Brain microvascular endothelial cell (primary cell): ENCODE measurements around the gene RPS10.
"Not testable (repeated sequence)": the region's sequence is repeated elsewhere in the genome, so short reads cannot be mapped to it uniquely, and the experiment has no call there.

Experiments used
- DNase-seq: peaks from one replicate; pipeline ENCODE4 v3.0.0-alpha.2; 2020
- H3K27ac ChIP-seq: fragments of 250-450 bp; sonication (Bioruptor Pico); 2 replicates; pipeline ENCODE4 v1.5.1; 2020; ENCODE audit warnings: mild to moderate bottlenecking, moderate library complexity
- H3K27me3 ChIP-seq: fragments of 250-450 bp; sonication (Bioruptor Pico); replicated peaks from 2 replicates; pipeline ENCODE4 v1.5.1; 2020; ENCODE audit warnings: mild to moderate bottlenecking
- H3K36me3 ChIP-seq: fragments of 250-450 bp; sonication (Bioruptor Pico); replicated peaks from 2 replicates; pipeline ENCODE4 v1.5.1; 2020; ENCODE audit warnings: mild to moderate bottlenecking
- H3K4me3 ChIP-seq: 2 replicates; pipeline ENCODE4 v1.5.1; 2011; ENCODE audit warnings: low read depth, mild to moderate bottlenecking, control low read depth, low read length, moderate library complexity
- in situ Hi-C: cut with HindIII; loops from 2 replicates; pipeline ENCODE4 v1.10.0; 2017; ENCODE audit warnings: low sequenced_read_pairs, low pct_ligation_motif_present
- TF ChIP-seq, protein P1 (sequence below): IDR thresholded peaks from 2 replicates; pipeline ENCODE4 v1.5.1; 2011; ENCODE audit warnings: low read depth, mild to moderate bottlenecking, moderate library complexity, low read length, control low read depth, inconsistent platforms; ENCODE audit errors: missing control alignments

The RPS10 gene

DNA sequence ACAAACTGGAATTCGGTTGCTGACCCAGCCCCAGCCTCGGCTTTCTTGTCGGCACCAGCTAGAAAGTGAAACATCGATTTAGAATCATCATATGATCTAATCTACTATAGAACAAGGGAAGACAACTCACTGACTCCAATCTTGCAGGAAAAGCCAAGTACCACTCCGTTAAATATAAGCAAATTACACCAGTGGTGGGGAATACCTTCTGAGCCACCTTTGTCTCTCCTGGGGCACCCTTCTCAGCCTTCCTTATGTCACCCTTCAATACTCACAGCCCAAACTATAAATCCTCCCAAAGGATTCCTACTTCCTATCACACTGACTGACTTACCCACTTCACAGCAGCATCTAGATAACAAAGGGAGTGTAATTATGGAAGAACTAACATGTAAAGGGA lies 7.5 kb downstream of the RPS10 start:
- H3K27me3 ChIP-seq, result no peaks in the 10 kb centered on the region
- H3K4me3 ChIP-seq, result no peak overlapping the region
- peaks cover 77% of the 10 kb centered on the region for H3K36me3 ChIP-seq
- in situ Hi-C loops, result no loop called here
- DNase-seq, result no peak
- TF ChIP-seq, protein P1, sequence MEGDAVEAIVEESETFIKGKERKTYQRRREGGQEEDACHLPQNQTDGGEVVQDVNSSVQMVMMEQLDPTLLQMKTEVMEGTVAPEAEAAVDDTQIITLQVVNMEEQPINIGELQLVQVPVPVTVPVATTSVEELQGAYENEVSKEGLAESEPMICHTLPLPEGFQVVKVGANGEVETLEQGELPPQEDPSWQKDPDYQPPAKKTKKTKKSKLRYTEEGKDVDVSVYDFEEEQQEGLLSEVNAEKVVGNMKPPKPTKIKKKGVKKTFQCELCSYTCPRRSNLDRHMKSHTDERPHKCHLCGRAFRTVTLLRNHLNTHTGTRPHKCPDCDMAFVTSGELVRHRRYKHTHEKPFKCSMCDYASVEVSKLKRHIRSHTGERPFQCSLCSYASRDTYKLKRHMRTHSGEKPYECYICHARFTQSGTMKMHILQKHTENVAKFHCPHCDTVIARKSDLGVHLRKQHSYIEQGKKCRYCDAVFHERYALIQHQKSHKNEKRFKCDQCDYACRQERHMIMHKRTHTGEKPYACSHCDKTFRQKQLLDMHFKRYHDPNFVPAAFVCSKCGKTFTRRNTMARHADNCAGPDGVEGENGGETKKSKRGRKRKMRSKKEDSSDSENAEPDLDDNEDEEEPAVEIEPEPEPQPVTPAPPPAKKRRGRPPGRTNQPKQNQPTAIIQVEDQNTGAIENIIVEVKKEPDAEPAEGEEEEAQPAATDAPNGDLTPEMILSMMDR, result no peak
- H3K27ac ChIP-seq, result no peak overlapping the region

DNA sequence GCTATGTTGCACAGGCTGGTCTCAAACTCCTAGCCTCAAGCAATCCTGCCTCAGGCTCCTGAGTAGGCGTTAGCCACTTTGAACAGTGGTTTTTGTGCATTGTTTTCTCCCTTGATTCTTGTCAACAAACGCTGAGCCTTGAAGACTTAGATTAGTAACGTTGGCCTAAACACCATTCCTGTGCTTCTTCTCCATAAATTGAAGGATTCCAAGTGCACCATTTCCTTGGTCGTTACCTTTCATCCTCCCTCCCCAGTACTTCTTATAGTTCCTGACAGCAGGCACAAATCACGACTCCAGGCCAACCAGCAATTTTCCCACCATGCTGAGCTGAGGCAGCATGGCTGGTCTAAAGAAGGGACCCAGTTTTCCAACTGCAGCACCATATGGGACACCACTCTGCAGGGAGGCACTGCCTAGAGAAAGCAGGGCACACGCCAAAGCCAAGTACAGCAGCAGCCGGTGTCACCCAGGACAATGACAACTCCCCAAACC lies 8.9 kb downstream of the RPS10 start:
- TF ChIP-seq, protein P1, result no peak
- in situ Hi-C loops, result no loop called here
- peaks cover 62% of the 10 kb centered on the region for H3K36me3 ChIP-seq
- no peak for DNase-seq
- H3K27me3 ChIP-seq, result no peaks in the 10 kb centered on the region
- H3K4me3 ChIP-seq, result no peak overlapping the region
- H3K27ac ChIP-seq, result no peak overlapping the region

DNA sequence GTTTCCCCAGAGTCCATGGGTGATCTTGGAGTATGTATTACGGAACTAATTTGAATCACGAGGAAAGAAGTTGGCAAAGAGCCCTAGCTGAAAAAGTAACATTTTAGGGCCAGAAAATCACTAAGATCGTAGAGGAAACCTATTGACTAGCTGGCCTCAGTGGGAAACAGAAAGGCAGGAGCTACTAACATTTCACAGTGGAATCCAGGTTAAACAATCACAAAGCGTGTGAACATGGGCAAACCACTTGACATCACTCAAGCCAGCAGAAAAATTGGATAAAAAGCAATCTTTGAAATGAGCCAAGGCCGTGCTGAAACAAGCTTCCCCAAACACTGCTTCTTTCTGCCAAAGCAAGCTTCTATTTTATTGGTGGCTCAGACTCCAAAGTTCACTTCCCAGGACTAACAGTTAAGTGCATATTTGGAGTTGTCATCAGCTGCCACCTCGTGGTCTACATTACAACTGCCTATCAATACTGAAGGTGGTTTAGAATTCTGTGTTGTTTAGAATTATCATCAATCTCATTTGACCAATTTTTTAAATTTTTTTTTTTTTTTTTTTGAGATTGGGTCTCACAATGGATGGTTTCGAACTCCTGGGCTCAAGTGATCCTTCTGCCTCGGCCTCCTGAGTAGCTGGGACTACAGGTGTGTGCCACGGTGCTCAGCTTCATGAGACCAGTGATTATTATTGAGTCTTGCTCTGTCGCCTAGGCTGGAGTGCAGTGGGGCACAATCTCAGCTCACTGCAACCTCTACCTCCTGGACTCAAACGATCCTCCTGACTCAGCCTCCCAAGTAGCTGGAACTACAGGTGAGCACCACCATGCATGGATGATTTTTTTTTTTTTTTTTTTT lies 10.6 kb downstream of the RPS10 start:
- Histone ChIP-seq H3K27ac (no peak overlapping the region), H3K4me3 (no peak overlapping the region), H3K27me3 (no peaks in the 10 kb centered on the region), H3K36me3 (peaks cover 48% of the 10 kb centered on the region)
- DNase-seq, result peak; percentile 55
- TF ChIP-seq, protein P1, result peak; percentile 66
- in situ Hi-C loops, result no loop called here

DNA sequence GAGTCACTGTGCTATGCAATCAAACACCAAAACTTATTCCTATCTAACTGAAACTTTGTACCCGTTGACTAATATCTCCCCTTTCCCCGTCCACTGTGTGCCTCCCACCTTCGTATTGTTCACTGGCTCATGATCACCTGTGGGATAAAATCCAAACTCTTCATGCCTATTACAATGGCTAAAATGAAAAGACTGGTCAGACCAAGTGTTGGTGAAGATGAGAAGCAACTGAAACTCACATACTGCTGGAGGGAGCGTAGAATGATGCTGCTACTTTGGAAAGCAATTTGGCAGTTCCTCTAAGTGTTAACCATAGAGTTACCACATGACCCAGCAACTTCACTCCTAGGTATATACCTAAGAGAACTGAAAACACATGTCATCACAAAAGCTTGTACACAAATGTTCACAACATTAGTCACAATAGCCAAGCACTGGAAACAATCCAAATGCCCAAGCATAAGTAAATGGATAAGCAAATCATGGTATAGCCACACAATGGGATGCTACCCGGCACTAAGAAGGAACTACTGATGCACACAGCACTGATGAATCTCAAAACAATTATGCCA lies 13.1 kb downstream of the RPS10 start:
- in situ Hi-C loops, result no loop called here
- no peak for DNase-seq
- Histone ChIP-seq H3K36me3 (peaks cover 23% of the 10 kb centered on the region), H3K27ac (no peak overlapping the region), H3K27me3 (no peaks in the 10 kb centered on the region), H3K4me3 (no peak overlapping the region)
- TF ChIP-seq, protein P1, result no peak

DNA sequence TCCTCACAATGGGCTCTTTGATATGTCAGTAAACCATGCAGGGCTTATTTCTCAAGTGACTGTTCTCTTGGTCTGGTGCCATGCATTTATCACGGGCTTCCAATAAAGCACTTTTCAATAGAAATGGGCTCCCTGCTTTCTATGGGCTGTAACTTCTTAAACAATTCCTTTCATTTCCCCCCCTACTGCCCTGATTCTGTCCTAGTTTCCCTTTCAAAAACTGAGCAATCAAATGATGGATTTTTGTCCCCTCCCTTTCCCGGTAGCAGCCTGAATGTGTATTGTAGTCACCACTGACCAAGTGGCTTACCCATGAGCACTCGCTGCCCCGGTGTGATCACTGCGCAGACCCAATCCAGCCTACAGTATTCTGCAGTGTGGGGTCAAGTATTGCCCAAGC lies 13.9 kb downstream of the RPS10 start:
- TF ChIP-seq, protein P1, result no peak
- H3K36me3 ChIP-seq, result peaks cover 16% of the 10 kb centered on the region
- H3K4me3 ChIP-seq, result no peak overlapping the region
- DNase-seq, result no peak
- no peak overlapping the region for H3K27ac ChIP-seq
- in situ Hi-C loops, result no loop called here
- H3K27me3 ChIP-seq, result no peaks in the 10 kb centered on the region

DNA sequence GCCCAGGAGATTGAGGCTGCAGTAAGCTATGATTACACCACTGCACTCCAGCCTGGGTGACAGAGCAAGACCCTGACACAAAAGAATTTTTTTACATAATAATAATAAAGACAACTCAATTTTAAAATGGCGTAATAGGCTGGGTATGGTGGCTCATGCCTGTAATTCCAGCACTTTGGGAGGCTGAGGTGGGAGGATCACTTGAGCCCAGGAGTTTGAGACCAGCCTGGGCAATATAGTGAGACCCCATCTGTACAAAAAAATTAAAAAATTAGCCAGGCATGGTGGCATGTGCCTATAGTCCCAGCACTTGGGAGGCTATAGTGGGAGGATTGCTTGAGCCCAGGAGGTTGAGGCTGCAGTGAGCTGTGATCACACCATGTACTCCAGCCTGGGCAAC lies 18.0 kb downstream of the RPS10 start:
- DNase-seq, H3K27me3 ChIP-seq, in situ Hi-C loops, H3K4me3 ChIP-seq, H3K27ac ChIP-seq, H3K36me3 ChIP-seq: not testable (repeated sequence)
